ENCODE measurements around the gene CCDC157. TPM values are rescaled to one million over a fixed set of nuclear protein-coding genes. Genes with fewer than 3 reads are reported as not detected.

The CCDC157 gene
- total and polyA plus RNA-seq, 9 of the 15 experiments (the other 6 are each of a cell fraction or from before 2014, with no cell fraction given), result 0.04 to 1.3 (median 0.68) TPM

GRCh38 chr22:30424534-30425326 is 67.9 kb downstream of the CCDC157 start (continued):
- TF ChIP-seq SRSF3 (IDR thresholded peaks at IDR 0.05; ENCODE audit: insufficient read depth, low read length) (no peak), KDM1A (IDR thresholded peaks at IDR 0.05) (peak; percentile 6 to 18; a peak in 3 of 4 replicates)

DNA sequence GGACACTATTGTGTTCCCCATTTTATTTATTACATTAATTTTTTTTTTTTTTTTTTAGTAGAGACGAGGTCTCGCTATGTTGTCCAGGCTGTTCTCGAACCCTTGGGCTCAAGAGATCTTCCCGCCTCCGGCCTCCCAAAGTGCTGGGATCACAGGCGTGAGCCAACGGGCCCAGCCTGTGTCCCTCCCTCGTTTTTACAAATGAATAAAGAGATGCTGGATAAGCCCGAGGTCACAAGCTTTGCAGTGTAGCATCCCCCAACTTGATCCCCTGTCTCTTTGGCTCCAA is 68.5 kb downstream of the CCDC157 start:
- no peak for DNase-seq (ENCODE audit: extremely low read depth in 1 of 4, low spot score in 3 of 4)
- Histone ChIP-seq H4K20me1 (replicated peaks; ENCODE audit: control insufficient read depth, insufficient read depth, low read length) (no peaks in the 10 kb centered on the region), H3K4me3 (peak overlapping the region; percentile 59), H3K4me1 (replicated peaks in 1 of 2; ENCODE audit: control insufficient read depth in 2 of 2, insufficient read depth in 2 of 2, low read length in 2 of 2) (peaks cover 43 to 47% of the 10 kb centered on the region in 2 experiments), H2AFZ (ENCODE audit: low read depth, low read length) (peak overlapping the region; percentile 91), H3K4me2 (ENCODE audit: insufficient read depth, low read length) (peak overlapping the region; percentile 94), H3K9me3 (replicated peaks; ENCODE audit: control insufficient read depth, insufficient read depth, low read depth, low read length) (no peaks in the 10 kb centered on the region; the same call in 1 of the 2 replicates), H3K36me3 (ENCODE audit: control insufficient read depth, insufficient read depth, low read length) (peaks cover 27% of the 10 kb centered on the region; the same call in 2 of the 3 replicates), H3K27me3 (ENCODE audit: control insufficient read depth in 2 of 2, insufficient read depth in 2 of 2, low read length in 2 of 2) (no peaks in the 10 kb centered on the region), H3K27ac (ENCODE audit: extremely low read depth, low read depth, low read length) (peak overlapping the region; percentile 83), H3K9ac (ENCODE audit: insufficient read depth in 1 of 2, low read depth in 2 of 2, low read length in 2 of 2) (peak overlapping the region; percentile 88 to 91), H3K9me1 (ENCODE audit: control insufficient read depth, insufficient read depth, low read length) (no peaks in the 10 kb centered on the region), H3K79me2 (ENCODE audit: control insufficient read depth, insufficient read depth, low read length) (peaks cover 61% of the 10 kb centered on the region)
- ATAC-seq, result no peak
- no peak for FAIRE-seq
- intact Hi-C loops (cut with micrococcal nuclease) (no loop called here), in situ Hi-C loops (cut with MboI) (loop anchor here (5.0 kb wide), 1 partner anchor 33 kb away; no protein-coding TSS in a partner anchor)
- POLR2A ChIA-PET, result interaction anchor here (3.2 kb wide), 1 partner anchor 15 kb away, joined by 17 read pairs; no protein-coding TSS in a partner anchor
- CTCF ChIA-PET (ENCODE audit: low intra/inter-chr PET ratio), result interaction anchor here (0.7 kb wide), 1 partner anchor 34 kb away, joined by 5 read pairs; no protein-coding TSS in a partner anchor
- BruUV-seq (replicated peaks), result no TSS peak
- WGBS (ENCODE audit: insufficient coverage, low coverage, missing lambda C conversion rate), result 0% methylated on average over 2 of the region's 9 CpGs
- no peak for TF ChIP-seq ETS1 (conservative IDR thresholded peaks at IDR 0.05; ENCODE audit: control insufficient read depth, low read depth, low read length)
- TF ChIP-seq NR2C2 (CRISPR knock-in tag; IDR thresholded peaks at IDR 0.05), result no peak
- no peak for TF ChIP-seq NR2C2 (tag; IDR thresholded peaks at IDR 0.05)
- TF ChIP-seq ZNF121 (CRISPR knock-in tag; conservative IDR thresholded peaks at IDR 0.05), result peak; percentile 81
- 0 out of 2 replicates have a peak, but pooled peaks have one; percentile 30 for TF ChIP-seq BRD4 (IDR thresholded peaks at IDR 0.05)
- TF ChIP-seq TCF7L2 (IDR thresholded peaks at IDR 0.05; ENCODE audit: low read depth, low read length), result no peak
- TF ChIP-seq ATF3 (IDR thresholded peaks at IDR 0.05), result no peak
- TF ChIP-seq ATF3 (CRISPR knock-in tag; conservative IDR thresholded peaks at IDR 0.05), result no peak
- 0 out of 2 replicates have a peak, but pooled peaks have one; percentile 24 for TF ChIP-seq PTBP1 (IDR thresholded peaks at IDR 0.05; ENCODE audit: low read depth, low read length)
- TF ChIP-seq ZNF57 (CRISPR knock-in tag; IDR thresholded peaks at IDR 0.05), result no peak
- no peak for TF ChIP-seq ZNF592 (IDR thresholded peaks at IDR 0.05)
